ENCODE results near the gene TMC7. TPM values are rescaled to one million over a fixed set of nuclear protein-coding genes. Genes with fewer than 3 reads are reported as not detected.
"Not testable (repeated sequence)": the region's sequence is repeated elsewhere in the genome, so short reads cannot be mapped to it uniquely, and the experiment has no call there.

The TMC7 gene
- total RNA-seq, 1 donor from 2014 or later = 6.7 TPM

DNA sequence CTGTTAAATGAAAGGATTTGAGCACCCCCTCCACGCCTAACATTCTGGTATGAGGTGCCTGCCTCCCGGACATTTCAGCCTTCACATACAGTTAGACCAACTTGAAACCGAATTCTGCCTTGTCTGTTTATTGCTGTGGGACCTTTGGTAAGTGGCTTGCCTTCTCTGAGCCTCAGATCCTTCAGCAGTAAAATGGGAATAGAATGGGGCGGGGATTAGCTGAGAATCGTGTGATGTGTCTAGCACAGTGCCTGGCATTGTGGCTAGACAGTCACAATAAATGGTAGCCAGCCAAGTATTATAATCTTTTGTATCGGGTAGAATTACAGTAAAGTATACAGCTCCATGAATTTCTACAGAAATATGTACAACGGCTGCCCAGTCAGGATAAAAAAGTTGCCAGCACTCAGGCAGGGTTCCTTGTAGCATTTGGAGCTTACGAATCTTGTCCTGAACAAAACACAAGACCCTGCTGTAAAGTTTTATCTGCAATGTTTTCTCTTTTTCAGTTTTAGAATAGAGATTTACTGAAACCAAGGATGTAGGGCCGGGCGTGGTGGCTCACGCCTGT lies 786 bp downstream of the TMC7 start:
- Mint-ChIP-seq H3K36me3 (ENCODE audit: low read depth, unreplicated experiment) (no peaks in the 10 kb centered on the region), H3K4me1 (ENCODE audit: low read depth, unreplicated experiment) (peaks cover 13% of the 10 kb centered on the region), H3K4me3 (ENCODE audit: unreplicated experiment) (peak overlapping the region; percentile 88), H3K27me3 (ENCODE audit: low read depth, unreplicated experiment) (peaks cover 4% of the 10 kb centered on the region), H3K27ac (ENCODE audit: unreplicated experiment) (peak overlapping the region; percentile 69), H3K9me3 (ENCODE audit: unreplicated experiment) (no peaks in the 10 kb centered on the region)
- H3K4me2 ChIP-seq (ENCODE audit: low read length) = peak overlapping the region; percentile 94
- H3K36me3 ChIP-seq (ENCODE audit: insufficient read depth, low read length) = no peaks in the 10 kb centered on the region
- peak overlapping the region; percentile 90 for H2AFZ ChIP-seq (ENCODE audit: low read depth, low read length)
- H3K27ac ChIP-seq (ENCODE audit: low read depth, low read length) = no peak overlapping the region
- TF ChIP-seq EZH2 (IDR thresholded peaks at IDR 0.05; ENCODE audit: insufficient read depth, low read length) = no peak
- TF ChIP-seq, protein P1, sequence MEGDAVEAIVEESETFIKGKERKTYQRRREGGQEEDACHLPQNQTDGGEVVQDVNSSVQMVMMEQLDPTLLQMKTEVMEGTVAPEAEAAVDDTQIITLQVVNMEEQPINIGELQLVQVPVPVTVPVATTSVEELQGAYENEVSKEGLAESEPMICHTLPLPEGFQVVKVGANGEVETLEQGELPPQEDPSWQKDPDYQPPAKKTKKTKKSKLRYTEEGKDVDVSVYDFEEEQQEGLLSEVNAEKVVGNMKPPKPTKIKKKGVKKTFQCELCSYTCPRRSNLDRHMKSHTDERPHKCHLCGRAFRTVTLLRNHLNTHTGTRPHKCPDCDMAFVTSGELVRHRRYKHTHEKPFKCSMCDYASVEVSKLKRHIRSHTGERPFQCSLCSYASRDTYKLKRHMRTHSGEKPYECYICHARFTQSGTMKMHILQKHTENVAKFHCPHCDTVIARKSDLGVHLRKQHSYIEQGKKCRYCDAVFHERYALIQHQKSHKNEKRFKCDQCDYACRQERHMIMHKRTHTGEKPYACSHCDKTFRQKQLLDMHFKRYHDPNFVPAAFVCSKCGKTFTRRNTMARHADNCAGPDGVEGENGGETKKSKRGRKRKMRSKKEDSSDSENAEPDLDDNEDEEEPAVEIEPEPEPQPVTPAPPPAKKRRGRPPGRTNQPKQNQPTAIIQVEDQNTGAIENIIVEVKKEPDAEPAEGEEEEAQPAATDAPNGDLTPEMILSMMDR (IDR thresholded peaks at IDR 0.05; ENCODE audit: insufficient read depth, low read depth, low read length) = no peak
- no peaks in the 10 kb centered on the region for H3K9me3 ChIP-seq (ENCODE audit: insufficient read depth, low read depth, low read length)
- DNase-seq (ENCODE audit: low read depth) (no peak), FAIRE-seq (no peak)
- no peaks in the 10 kb centered on the region for H3K79me2 ChIP-seq (ENCODE audit: insufficient read depth, low read length)
- no peaks in the 10 kb centered on the region for H3K4me1 ChIP-seq (ENCODE audit: insufficient read depth, low read length)
- H3K27me3 ChIP-seq (ENCODE audit: insufficient read depth, low read length) = no peaks in the 10 kb centered on the region
- peak overlapping the region; percentile 74 for H3K9ac ChIP-seq (ENCODE audit: low read length)
- H4K20me1 ChIP-seq (ENCODE audit: insufficient read depth, low read length) = no peaks in the 10 kb centered on the region
- H3K4me3 ChIP-seq (ENCODE audit: insufficient read depth, low read depth, low read length) = peak overlapping the region; percentile 63

DNA sequence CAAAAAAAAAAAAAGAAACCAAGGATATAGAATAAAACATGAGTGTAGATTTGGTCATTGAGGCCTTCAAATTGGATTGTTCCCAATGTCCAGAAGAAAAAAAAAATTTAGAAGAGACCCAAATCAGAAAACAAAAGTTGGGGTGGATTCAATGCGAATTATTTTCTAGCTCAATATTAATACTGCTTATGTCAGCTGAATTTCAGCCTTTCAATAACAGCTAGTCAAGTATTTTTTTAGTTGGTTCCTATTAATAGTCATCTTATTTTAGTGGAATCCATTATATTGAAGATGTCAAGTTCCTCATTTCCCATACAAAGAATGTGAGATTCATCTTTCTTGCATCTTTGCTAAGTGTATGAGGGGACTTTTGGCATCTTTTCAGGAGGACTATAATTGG lies 1.5 kb downstream of the TMC7 start:
- peaks cover 13% of the 10 kb centered on the region for H3K4me1 Mint-ChIP-seq (ENCODE audit: low read depth, unreplicated experiment)
- not testable (repeated sequence) for H4K20me1 ChIP-seq (ENCODE audit: insufficient read depth, low read length); H3K36me3 ChIP-seq (ENCODE audit: insufficient read depth, low read length)

DNA sequence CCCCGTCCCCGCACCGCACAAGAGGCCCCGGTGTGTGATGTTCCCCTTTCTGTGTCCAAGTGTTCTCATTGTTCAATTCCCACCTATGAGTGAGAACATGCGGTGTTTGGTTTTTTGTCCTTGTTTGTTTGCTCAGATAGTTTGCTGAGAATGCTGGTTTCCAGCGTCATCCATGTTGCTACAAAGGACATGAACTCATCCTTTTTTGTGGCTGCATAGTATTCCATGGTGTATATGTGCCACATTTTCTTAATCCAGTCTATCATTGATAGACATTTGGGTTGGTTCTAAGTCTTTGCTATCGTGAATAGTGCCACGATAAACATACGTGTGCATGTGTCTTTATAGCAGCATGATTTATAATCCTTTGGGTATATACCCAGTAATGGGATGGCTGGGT lies 8.0 kb downstream of the TMC7 start:
- H3K27ac Mint-ChIP-seq (ENCODE audit: unreplicated experiment); H3K4me1 Mint-ChIP-seq (ENCODE audit: low read depth, unreplicated experiment): not testable (repeated sequence)

More for the DNA sequence above, 1.5 kb downstream of the TMC7 start:
- not testable (repeated sequence) for H3K36me3 Mint-ChIP-seq (ENCODE audit: low read depth, unreplicated experiment); H3K79me2 ChIP-seq (ENCODE audit: insufficient read depth, low read length); H2AFZ ChIP-seq (ENCODE audit: low read depth, low read length); H3K27me3 ChIP-seq (ENCODE audit: insufficient read depth, low read length); DNase-seq (ENCODE audit: low read depth); H3K27ac Mint-ChIP-seq (ENCODE audit: unreplicated experiment); H3K27me3 Mint-ChIP-seq (ENCODE audit: low read depth, unreplicated experiment); FAIRE-seq; H3K4me2 ChIP-seq (ENCODE audit: low read length); H3K27ac ChIP-seq (ENCODE audit: low read depth, low read length); H3K9ac ChIP-seq (ENCODE audit: low read length); H3K9me3 Mint-ChIP-seq (ENCODE audit: unreplicated experiment); H3K4me1 ChIP-seq (ENCODE audit: insufficient read depth, low read length); H3K9me3 ChIP-seq (ENCODE audit: insufficient read depth, low read depth, low read length); H3K4me3 ChIP-seq (ENCODE audit: insufficient read depth, low read depth, low read length)
- H3K4me3 Mint-ChIP-seq (ENCODE audit: unreplicated experiment) = peak overlapping the region; percentile 88

DNA sequence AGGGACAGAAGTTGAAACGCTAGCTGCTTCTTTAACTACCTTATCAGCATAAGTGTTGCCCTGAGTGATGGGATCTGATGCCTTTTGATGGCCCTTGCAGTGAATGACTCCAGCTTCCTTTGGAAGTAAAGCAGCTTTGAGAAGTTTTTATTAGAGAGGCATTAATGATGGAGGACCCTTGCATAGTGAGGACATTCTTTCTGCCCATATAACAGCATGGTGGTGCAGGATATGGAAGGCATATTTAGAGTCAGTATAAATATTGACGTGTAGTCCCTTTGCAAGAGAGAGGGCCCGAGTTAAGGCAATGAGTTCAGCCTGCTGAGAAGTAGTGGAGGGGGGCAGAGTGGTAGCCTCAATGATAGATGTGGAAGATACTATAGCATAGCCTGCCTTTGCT lies 9.8 kb downstream of the TMC7 start:
- not testable (repeated sequence) for H3K36me3 ChIP-seq (ENCODE audit: insufficient read depth, low read length); H3K27me3 ChIP-seq (ENCODE audit: insufficient read depth, low read length); H4K20me1 ChIP-seq (ENCODE audit: insufficient read depth, low read length); FAIRE-seq; H3K79me2 ChIP-seq (ENCODE audit: insufficient read depth, low read length); H3K4me1 ChIP-seq (ENCODE audit: insufficient read depth, low read length); DNase-seq (ENCODE audit: low read depth); H2AFZ ChIP-seq (ENCODE audit: low read depth, low read length); H3K4me3 ChIP-seq (ENCODE audit: insufficient read depth, low read depth, low read length); H3K36me3 Mint-ChIP-seq (ENCODE audit: low read depth, unreplicated experiment); H3K27me3 Mint-ChIP-seq (ENCODE audit: low read depth, unreplicated experiment); H3K9me3 Mint-ChIP-seq (ENCODE audit: unreplicated experiment); H3K27ac Mint-ChIP-seq (ENCODE audit: unreplicated experiment); H3K4me1 Mint-ChIP-seq (ENCODE audit: low read depth, unreplicated experiment); H3K27ac ChIP-seq (ENCODE audit: low read depth, low read length); H3K9ac ChIP-seq (ENCODE audit: low read length); H3K4me3 Mint-ChIP-seq (ENCODE audit: unreplicated experiment); H3K9me3 ChIP-seq (ENCODE audit: insufficient read depth, low read depth, low read length); H3K4me2 ChIP-seq (ENCODE audit: low read length)

More for the DNA sequence above, 8.0 kb downstream of the TMC7 start:
- not testable (repeated sequence) for H3K4me3 ChIP-seq (ENCODE audit: insufficient read depth, low read depth, low read length); H3K79me2 ChIP-seq (ENCODE audit: insufficient read depth, low read length); H3K27ac ChIP-seq (ENCODE audit: low read depth, low read length); H3K36me3 ChIP-seq (ENCODE audit: insufficient read depth, low read length); H3K9ac ChIP-seq (ENCODE audit: low read length); FAIRE-seq; H3K27me3 Mint-ChIP-seq (ENCODE audit: low read depth, unreplicated experiment); H3K27me3 ChIP-seq (ENCODE audit: insufficient read depth, low read length); H4K20me1 ChIP-seq (ENCODE audit: insufficient read depth, low read length); DNase-seq (ENCODE audit: low read depth); H3K4me3 Mint-ChIP-seq (ENCODE audit: unreplicated experiment); H2AFZ ChIP-seq (ENCODE audit: low read depth, low read length); H3K4me2 ChIP-seq (ENCODE audit: low read length); H3K4me1 ChIP-seq (ENCODE audit: insufficient read depth, low read length); H3K36me3 Mint-ChIP-seq (ENCODE audit: low read depth, unreplicated experiment); H3K9me3 Mint-ChIP-seq (ENCODE audit: unreplicated experiment); H3K9me3 ChIP-seq (ENCODE audit: insufficient read depth, low read depth, low read length)

DNA sequence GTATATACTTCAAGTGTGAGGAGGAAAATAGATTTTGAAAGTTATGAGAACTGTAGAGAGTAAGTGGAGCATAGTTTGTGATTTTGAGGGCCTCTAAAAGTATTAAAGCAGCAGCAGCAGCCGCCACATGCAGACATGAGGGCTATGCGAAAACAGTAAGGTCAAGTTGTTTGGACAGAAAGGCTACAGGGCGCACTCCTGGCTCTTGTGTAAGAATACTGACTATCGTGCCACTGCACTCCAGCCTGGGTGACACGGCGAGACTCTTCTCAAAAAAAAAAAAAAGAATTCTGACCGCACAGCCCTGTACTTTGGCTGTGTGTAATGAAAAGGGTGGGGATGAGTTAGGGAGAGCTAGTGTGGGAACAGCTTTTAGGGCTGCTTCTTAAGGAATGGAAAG lies 10.4 kb downstream of the TMC7 start:
- H4K20me1 ChIP-seq (ENCODE audit: insufficient read depth, low read length); H3K79me2 ChIP-seq (ENCODE audit: insufficient read depth, low read length); H3K4me1 ChIP-seq (ENCODE audit: insufficient read depth, low read length); H3K4me2 ChIP-seq (ENCODE audit: low read length); DNase-seq (ENCODE audit: low read depth); H3K9ac ChIP-seq (ENCODE audit: low read length); H3K36me3 Mint-ChIP-seq (ENCODE audit: low read depth, unreplicated experiment); H3K9me3 Mint-ChIP-seq (ENCODE audit: unreplicated experiment); H3K27ac Mint-ChIP-seq (ENCODE audit: unreplicated experiment); H3K4me3 ChIP-seq (ENCODE audit: insufficient read depth, low read depth, low read length); H3K27ac ChIP-seq (ENCODE audit: low read depth, low read length); H3K27me3 ChIP-seq (ENCODE audit: insufficient read depth, low read length); H2AFZ ChIP-seq (ENCODE audit: low read depth, low read length); H3K4me1 Mint-ChIP-seq (ENCODE audit: low read depth, unreplicated experiment); H3K9me3 ChIP-seq (ENCODE audit: insufficient read depth, low read depth, low read length); FAIRE-seq; H3K36me3 ChIP-seq (ENCODE audit: insufficient read depth, low read length); H3K4me3 Mint-ChIP-seq (ENCODE audit: unreplicated experiment); H3K27me3 Mint-ChIP-seq (ENCODE audit: low read depth, unreplicated experiment): not testable (repeated sequence)
